GM23338 (cell line): Measurements from ENCODE around the gene MED9. TPM values are rescaled to one million over a fixed set of nuclear protein-coding genes. Genes with fewer than 3 reads are reported as not detected.

Experiments used
- ATAC-seq: fragments of 200-7000 bp; cut with Tn5 transposase; 3 replicates; pipeline ENCODE4 v1.9.1; 2020
- DNase-seq: peaks from one replicate; pipeline ENCODE4 v3.0.0-alpha.2; 2015; ENCODE audit warnings: low spot score
- H2AFZ ChIP-seq: fragments of 200-600 bp; sonication (generic); 2 replicates; pipeline ENCODE4 v1.8.0; 2016; ENCODE audit warnings: antibody characterized with exemption, mild to moderate bottlenecking, moderate library complexity
- H3F3A ChIP-seq: fragments of 200-600 bp; sonication (generic); replicated peaks from 2 replicates; pipeline ENCODE4 v1.8.0; 2017; ENCODE audit warnings: antibody characterized with exemption, mixed run types, low read depth
- H3K27ac ChIP-seq: fragments of 200-600 bp; sonication (generic); 2 replicates; pipeline ENCODE4 v1.6.1; 2016; ENCODE audit warnings: low read depth
- H3K27me3 ChIP-seq: fragments of 200-600 bp; sonication (generic); 2 replicates; pipeline ENCODE4 v1.8.0; 2016; ENCODE audit warnings: mild to moderate bottlenecking, mixed run types, moderate library complexity; ENCODE audit not compliant: insufficient read depth
- H3K36me3 ChIP-seq: fragments of 200-600 bp; sonication (generic); 2 replicates; pipeline ENCODE4 v1.8.0; 2016; ENCODE audit warnings: mild to moderate bottlenecking; ENCODE audit not compliant: insufficient read depth
- H3K4me1 ChIP-seq: fragments of 200-600 bp; sonication (generic); 2 replicates; pipeline ENCODE4 v1.8.0; 2016; ENCODE audit warnings: mild to moderate bottlenecking, moderate library complexity; ENCODE audit not compliant: insufficient read depth
- H3K4me2 ChIP-seq: fragments of 200-600 bp; sonication (generic); 2 replicates; pipeline ENCODE4 v1.7.1; 2017; ENCODE audit warnings: mixed run types
- H3K4me3 ChIP-seq: fragments of 200-600 bp; sonication (generic); 2 replicates; pipeline ENCODE4 v1.6.1; 2016; ENCODE audit warnings: mixed run types
- H3K79me2 ChIP-seq: fragments of 200-600 bp; sonication (generic); replicated peaks from 2 replicates; pipeline ENCODE4 v1.8.0; 2017; ENCODE audit warnings: mild to moderate bottlenecking; ENCODE audit not compliant: insufficient read depth
- H3K9me2 ChIP-seq: fragments of 200-600 bp; sonication (generic); 2 replicates; pipeline ENCODE4 v1.8.0; 2017; ENCODE audit not compliant: insufficient read depth
- H4K20me1 ChIP-seq: fragments of 200-600 bp; sonication (generic); replicated peaks from 2 replicates; pipeline ENCODE4 v1.8.0; 2017; ENCODE audit warnings: mild to moderate bottlenecking; ENCODE audit not compliant: insufficient read depth
- H3K27ac Mint-ChIP-seq: 2 replicates; pipeline ENCODE4 v1.8.0; 2020; ENCODE audit warnings: inconsistent platforms, mild to moderate bottlenecking, moderate library complexity, mixed read lengths
- H3K27me3 Mint-ChIP-seq: 3 replicates; pipeline ENCODE4 v1.8.0; 2022; ENCODE audit warnings: low read depth, mild to moderate bottlenecking, moderate library complexity, mixed read lengths, inconsistent platforms; ENCODE audit not compliant: insufficient read depth, poor library complexity
- H3K36me3 Mint-ChIP-seq: 3 replicates; pipeline ENCODE4 v1.8.0; 2021; ENCODE audit warnings: low read depth, mild to moderate bottlenecking, inconsistent platforms, moderate library complexity, mixed read lengths
- H3K4me1 Mint-ChIP-seq: 3 replicates; pipeline ENCODE4 v1.8.0; 2020; ENCODE audit warnings: mild to moderate bottlenecking, inconsistent platforms, mixed read lengths
- H3K4me3 Mint-ChIP-seq: 3 replicates; pipeline ENCODE4 v1.8.0; 2021; ENCODE audit warnings: moderate library complexity, mild to moderate bottlenecking, inconsistent platforms, mixed read lengths
- H3K9me3 Mint-ChIP-seq: 3 replicates; pipeline ENCODE4 v1.8.0; 2020; ENCODE audit warnings: moderate library complexity, mild to moderate bottlenecking, inconsistent platforms, mixed read lengths
- CREB1 ChIP-seq: fragments of 250-450 bp; sonication (Bioruptor Pico); IDR thresholded peaks from 2 replicates; pipeline ENCODE4 v1.5.0; 2020; ENCODE audit warnings: low read depth, mild to moderate bottlenecking, moderate library complexity
- EZH2 ChIP-seq: fragments of 200-600 bp; sonication (generic); IDR thresholded peaks from one replicate; pipeline ENCODE4 v1.8.0; 2017; ENCODE audit warnings: antibody characterized with exemption, mild to moderate bottlenecking, low read depth; ENCODE audit not compliant: unreplicated experiment
- EZH2phosphoT487 ChIP-seq: fragments of 200-600 bp; sonication (generic); IDR thresholded peaks from one replicate; pipeline ENCODE4 v1.8.1; 2018; ENCODE audit warnings: antibody characterized with exemption; ENCODE audit not compliant: unreplicated experiment
- JUNB ChIP-seq: IDR thresholded peaks from one replicate; pipeline ENCODE4 v1.6.1; 2016; ENCODE audit warnings: antibody characterized with exemption; ENCODE audit not compliant: unreplicated experiment
- NANOG ChIP-seq: IDR thresholded peaks from 2 replicates; pipeline ENCODE4 v1.6.1; 2016; ENCODE audit warnings: antibody characterized with exemption, borderline replicate concordance
- POLR2AphosphoS5 ChIP-seq: IDR thresholded peaks from 2 replicates; pipeline ENCODE4 v1.6.1; 2016; ENCODE audit warnings: antibody characterized with exemption, low read depth
- STAT1 ChIP-seq: IDR thresholded peaks from one replicate; pipeline ENCODE4 v1.6.1; 2016; ENCODE audit warnings: antibody characterized with exemption; ENCODE audit not compliant: unreplicated experiment
- ZNF114 ChIP-seq: fragments of 250-450 bp; sonication (Bioruptor Pico); IDR thresholded peaks from 2 replicates; pipeline ENCODE4 v1.5.0; 2020; ENCODE audit warnings: mild to moderate bottlenecking, moderate library complexity
- ZNF331 ChIP-seq: fragments of 250-450 bp; sonication (Bioruptor Pico); IDR thresholded peaks from 2 replicates; pipeline ENCODE4 v1.5.0; 2020; ENCODE audit warnings: low read depth, mild to moderate bottlenecking, moderate library complexity
- polyA plus RNA-seq: library from polyadenylated mRNA; unstranded; fragments of >200 nt; fragmentation: Nextera tagmentation; extraction: Ambion mirVana; gene quantifications from 2 replicates; pipeline ENCODE4 v1.2.1, GENCODE V29; 2016
- total RNA-seq: library from RNA; depleted of rRNA; stranded (reverse); fragments of >200 nt; shearing (Covaris generic); gene quantifications from 2 replicates; pipeline ENCODE4 v1.2.3, GENCODE V29; 2014
- TF ChIP-seq, protein P1 (sequence below): IDR thresholded peaks from 2 replicates; pipeline ENCODE4 v1.6.1; 2016; ENCODE audit warnings: antibody characterized with exemption
- TF ChIP-seq, protein P2 (sequence below): fragments of 250-450 bp; sonication (Bioruptor Pico); IDR thresholded peaks from 2 replicates; pipeline ENCODE4 v1.5.0; 2020; ENCODE audit warnings: mild to moderate bottlenecking, moderate library complexity
- TF ChIP-seq, protein P3 (sequence below): IDR thresholded peaks from one replicate; pipeline ENCODE4 v1.6.1; 2018; ENCODE audit warnings: antibody characterized with exemption; ENCODE audit not compliant: unreplicated experiment
- TF ChIP-seq, protein P4 (sequence below), 2 experiments: fragments of 200-600 bp in 1 of 2; sonication (generic) in 1 of 2; conservative IDR thresholded peaks; 2 replicates each; pipeline versions ENCODE4 v1.5.1 to v1.6.1; 2016 to 2017; ENCODE audit warnings: antibody characterized with exemption in 2 of 2, low read depth in 2 of 2, mild to moderate bottlenecking in 2 of 2, moderate library complexity in 1 of 2

The MED9 gene
- total and polyA plus RNA-seq, 2 experiments from 2014 or later: 17.3 to 19.9 TPM

DNA sequence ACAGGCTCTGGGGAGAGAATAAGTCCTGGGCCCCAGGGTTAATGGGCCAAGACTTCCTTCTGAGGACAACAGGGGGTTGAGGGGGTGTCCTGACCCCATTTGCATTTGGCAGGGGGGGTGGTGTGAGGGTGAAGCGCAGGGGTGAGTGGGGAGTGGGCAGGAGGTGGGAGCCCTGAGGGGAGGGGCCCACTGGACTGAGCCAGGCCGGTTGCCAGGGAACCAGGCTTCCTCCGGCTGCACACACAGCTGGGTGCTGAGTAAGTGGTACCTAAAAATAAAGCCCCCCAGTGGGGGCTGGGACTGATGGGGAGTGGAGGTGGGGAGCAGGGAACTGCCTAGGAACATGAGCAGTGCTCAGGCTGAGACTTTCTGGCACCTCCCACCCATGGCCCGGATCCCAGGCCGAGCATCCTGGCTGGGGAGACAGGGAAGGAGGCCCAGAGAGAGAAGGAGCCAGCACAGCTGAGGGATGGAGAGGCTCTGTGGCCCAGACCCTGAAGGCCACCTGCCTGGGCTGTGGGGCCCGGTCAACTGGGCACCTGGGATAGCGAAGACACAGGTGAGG is 26.8 kb downstream of the MED9 start:
- no peak; the same call in 2 of the 3 replicates for ATAC-seq
- Histone ChIP-seq H3K36me3 (no peaks in the 10 kb centered on the region), H3K4me2 (no peak overlapping the region), H3K4me3 (no peak overlapping the region), H3K27ac (no peak overlapping the region), H2AFZ (no peak overlapping the region), H3K27me3 (no peaks in the 10 kb centered on the region), H3K79me2 (no peaks in the 10 kb centered on the region), H3F3A (no peaks in the 10 kb centered on the region), H3K9me2 (no peaks in the 10 kb centered on the region), H4K20me1 (no peaks in the 10 kb centered on the region; the same call in 1 of the 2 replicates), H3K4me1 (no peaks in the 10 kb centered on the region)
- peaks cover 6% of the 10 kb centered on the region for H3K4me1 Mint-ChIP-seq
- no peaks in the 10 kb centered on the region; the same call in 2 of the 3 replicates for H3K36me3 Mint-ChIP-seq
- DNase-seq: no peak
- H3K27me3 Mint-ChIP-seq: peaks cover 14% of the 10 kb centered on the region
- TF ChIP-seq, protein P1, sequence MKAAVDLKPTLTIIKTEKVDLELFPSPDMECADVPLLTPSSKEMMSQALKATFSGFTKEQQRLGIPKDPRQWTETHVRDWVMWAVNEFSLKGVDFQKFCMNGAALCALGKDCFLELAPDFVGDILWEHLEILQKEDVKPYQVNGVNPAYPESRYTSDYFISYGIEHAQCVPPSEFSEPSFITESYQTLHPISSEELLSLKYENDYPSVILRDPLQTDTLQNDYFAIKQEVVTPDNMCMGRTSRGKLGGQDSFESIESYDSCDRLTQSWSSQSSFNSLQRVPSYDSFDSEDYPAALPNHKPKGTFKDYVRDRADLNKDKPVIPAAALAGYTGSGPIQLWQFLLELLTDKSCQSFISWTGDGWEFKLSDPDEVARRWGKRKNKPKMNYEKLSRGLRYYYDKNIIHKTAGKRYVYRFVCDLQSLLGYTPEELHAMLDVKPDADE: no peak
- TF ChIP-seq, protein P2, sequence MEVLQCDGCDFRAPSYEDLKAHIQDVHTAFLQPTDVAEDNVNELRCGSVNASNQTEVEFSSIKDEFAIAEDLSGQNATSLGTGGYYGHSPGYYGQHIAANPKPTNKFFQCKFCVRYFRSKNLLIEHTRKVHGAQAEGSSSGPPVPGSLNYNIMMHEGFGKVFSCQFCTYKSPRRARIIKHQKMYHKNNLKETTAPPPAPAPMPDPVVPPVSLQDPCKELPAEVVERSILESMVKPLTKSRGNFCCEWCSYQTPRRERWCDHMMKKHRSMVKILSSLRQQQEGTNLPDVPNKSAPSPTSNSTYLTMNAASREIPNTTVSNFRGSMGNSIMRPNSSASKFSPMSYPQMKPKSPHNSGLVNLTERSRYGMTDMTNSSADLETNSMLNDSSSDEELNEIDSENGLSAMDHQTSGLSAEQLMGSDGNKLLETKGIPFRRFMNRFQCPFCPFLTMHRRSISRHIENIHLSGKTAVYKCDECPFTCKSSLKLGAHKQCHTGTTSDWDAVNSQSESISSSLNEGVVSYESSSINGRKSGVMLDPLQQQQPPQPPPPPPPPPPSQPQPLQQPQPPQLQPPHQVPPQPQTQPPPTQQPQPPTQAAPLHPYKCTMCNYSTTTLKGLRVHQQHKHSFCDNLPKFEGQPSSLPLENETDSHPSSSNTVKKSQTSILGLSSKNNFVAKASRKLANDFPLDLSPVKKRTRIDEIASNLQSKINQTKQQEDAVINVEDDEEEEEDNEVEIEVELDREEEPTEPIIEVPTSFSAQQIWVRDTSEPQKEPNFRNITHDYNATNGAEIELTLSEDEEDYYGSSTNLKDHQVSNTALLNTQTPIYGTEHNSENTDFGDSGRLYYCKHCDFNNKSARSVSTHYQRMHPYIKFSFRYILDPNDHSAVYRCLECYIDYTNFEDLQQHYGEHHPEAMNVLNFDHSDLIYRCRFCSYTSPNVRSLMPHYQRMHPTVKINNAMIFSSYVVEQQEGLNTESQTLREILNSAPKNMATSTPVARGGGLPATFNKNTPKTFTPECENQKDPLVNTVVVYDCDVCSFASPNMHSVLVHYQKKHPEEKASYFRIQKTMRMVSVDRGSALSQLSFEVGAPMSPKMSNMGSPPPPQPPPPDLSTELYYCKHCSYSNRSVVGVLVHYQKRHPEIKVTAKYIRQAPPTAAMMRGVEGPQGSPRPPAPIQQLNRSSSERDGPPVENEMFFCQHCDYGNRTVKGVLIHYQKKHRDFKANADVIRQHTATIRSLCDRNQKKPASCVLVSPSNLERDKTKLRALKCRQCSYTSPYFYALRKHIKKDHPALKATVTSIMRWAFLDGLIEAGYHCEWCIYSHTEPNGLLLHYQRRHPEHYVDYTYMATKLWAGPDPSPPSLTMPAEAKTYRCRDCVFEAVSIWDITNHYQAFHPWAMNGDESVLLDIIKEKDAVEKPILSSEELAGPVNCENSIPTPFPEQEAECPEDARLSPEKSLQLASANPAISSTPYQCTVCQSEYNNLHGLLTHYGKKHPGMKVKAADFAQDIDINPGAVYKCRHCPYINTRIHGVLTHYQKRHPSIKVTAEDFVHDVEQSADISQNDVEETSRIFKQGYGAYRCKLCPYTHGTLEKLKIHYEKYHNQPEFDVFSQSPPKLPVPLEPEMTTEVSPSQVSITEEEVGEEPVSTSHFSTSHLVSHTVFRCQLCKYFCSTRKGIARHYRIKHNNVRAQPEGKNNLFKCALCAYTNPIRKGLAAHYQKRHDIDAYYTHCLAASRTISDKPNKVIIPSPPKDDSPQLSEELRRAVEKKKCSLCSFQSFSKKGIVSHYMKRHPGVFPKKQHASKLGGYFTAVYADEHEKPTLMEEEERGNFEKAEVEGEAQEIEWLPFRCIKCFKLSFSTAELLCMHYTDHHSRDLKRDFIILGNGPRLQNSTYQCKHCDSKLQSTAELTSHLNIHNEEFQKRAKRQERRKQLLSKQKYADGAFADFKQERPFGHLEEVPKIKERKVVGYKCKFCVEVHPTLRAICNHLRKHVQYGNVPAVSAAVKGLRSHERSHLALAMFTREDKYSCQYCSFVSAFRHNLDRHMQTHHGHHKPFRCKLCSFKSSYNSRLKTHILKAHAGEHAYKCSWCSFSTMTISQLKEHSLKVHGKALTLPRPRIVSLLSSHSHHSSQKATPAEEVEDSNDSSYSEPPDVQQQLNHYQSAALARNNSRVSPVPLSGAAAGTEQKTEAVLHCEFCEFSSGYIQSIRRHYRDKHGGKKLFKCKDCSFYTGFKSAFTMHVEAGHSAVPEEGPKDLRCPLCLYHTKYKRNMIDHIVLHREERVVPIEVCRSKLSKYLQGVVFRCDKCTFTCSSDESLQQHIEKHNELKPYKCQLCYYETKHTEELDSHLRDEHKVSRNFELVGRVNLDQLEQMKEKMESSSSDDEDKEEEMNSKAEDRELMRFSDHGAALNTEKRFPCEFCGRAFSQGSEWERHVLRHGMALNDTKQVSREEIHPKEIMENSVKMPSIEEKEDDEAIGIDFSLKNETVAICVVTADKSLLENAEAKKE (CRISPR knock-in tag): no peak
- TF ChIP-seq, protein P3, sequence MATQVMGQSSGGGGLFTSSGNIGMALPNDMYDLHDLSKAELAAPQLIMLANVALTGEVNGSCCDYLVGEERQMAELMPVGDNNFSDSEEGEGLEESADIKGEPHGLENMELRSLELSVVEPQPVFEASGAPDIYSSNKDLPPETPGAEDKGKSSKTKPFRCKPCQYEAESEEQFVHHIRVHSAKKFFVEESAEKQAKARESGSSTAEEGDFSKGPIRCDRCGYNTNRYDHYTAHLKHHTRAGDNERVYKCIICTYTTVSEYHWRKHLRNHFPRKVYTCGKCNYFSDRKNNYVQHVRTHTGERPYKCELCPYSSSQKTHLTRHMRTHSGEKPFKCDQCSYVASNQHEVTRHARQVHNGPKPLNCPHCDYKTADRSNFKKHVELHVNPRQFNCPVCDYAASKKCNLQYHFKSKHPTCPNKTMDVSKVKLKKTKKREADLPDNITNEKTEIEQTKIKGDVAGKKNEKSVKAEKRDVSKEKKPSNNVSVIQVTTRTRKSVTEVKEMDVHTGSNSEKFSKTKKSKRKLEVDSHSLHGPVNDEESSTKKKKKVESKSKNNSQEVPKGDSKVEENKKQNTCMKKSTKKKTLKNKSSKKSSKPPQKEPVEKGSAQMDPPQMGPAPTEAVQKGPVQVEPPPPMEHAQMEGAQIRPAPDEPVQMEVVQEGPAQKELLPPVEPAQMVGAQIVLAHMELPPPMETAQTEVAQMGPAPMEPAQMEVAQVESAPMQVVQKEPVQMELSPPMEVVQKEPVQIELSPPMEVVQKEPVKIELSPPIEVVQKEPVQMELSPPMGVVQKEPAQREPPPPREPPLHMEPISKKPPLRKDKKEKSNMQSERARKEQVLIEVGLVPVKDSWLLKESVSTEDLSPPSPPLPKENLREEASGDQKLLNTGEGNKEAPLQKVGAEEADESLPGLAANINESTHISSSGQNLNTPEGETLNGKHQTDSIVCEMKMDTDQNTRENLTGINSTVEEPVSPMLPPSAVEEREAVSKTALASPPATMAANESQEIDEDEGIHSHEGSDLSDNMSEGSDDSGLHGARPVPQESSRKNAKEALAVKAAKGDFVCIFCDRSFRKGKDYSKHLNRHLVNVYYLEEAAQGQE: no peak
- TF ChIP-seq JUNB: no peak
- TF ChIP-seq STAT1: no peak
- no peak for TF ChIP-seq ZNF331 (CRISPR knock-in tag)
- TF ChIP-seq CREB1 (CRISPR knock-in tag): no peak
- no peak for TF ChIP-seq EZH2phosphoT487
- no peak for TF ChIP-seq POLR2AphosphoS5
- no peak for TF ChIP-seq NANOG
- TF ChIP-seq, protein P4, sequence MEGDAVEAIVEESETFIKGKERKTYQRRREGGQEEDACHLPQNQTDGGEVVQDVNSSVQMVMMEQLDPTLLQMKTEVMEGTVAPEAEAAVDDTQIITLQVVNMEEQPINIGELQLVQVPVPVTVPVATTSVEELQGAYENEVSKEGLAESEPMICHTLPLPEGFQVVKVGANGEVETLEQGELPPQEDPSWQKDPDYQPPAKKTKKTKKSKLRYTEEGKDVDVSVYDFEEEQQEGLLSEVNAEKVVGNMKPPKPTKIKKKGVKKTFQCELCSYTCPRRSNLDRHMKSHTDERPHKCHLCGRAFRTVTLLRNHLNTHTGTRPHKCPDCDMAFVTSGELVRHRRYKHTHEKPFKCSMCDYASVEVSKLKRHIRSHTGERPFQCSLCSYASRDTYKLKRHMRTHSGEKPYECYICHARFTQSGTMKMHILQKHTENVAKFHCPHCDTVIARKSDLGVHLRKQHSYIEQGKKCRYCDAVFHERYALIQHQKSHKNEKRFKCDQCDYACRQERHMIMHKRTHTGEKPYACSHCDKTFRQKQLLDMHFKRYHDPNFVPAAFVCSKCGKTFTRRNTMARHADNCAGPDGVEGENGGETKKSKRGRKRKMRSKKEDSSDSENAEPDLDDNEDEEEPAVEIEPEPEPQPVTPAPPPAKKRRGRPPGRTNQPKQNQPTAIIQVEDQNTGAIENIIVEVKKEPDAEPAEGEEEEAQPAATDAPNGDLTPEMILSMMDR (conservative IDR thresholded peaks at IDR 0.05; ENCODE audit: low read depth in 2 of 2): no peak
- no peak for TF ChIP-seq ZNF114 (CRISPR knock-in tag)
- TF ChIP-seq EZH2: no peak
- no peak overlapping the region for H3K4me3 Mint-ChIP-seq
- H3K27ac Mint-ChIP-seq: no peak overlapping the region
- H3K9me3 Mint-ChIP-seq: no peaks in the 10 kb centered on the region
